ENCODE results near the gene AKT3.

The AKT3 gene

GRCh38 chr1:243494741-243495431 is 355.2 kb downstream of the AKT3 start:
- no peak overlapping the region for H3K4me3 ChIP-seq (ENCODE audit: low read depth, low read length)
- DNase-seq (ENCODE audit: low read depth), result no peak
- no peak for TF ChIP-seq CTCF (IDR thresholded peaks at IDR 0.05; ENCODE audit: control insufficient read depth, extremely low read depth, insufficient read depth)

- H3K4me3 ChIP-seq (ENCODE audit: low read depth, low read length), result no peak overlapping the region
- TF ChIP-seq CTCF (IDR thresholded peaks at IDR 0.05; ENCODE audit: control insufficient read depth, extremely low read depth, insufficient read depth), result no peak
- no peak for DNase-seq (ENCODE audit: low read depth)
Observed at GRCh38 chr1:243493156-243494129, 356.6 kb downstream of the AKT3 start.

- no peak for TF ChIP-seq CTCF (IDR thresholded peaks at IDR 0.05; ENCODE audit: control insufficient read depth, extremely low read depth, insufficient read depth)
- DNase-seq (ENCODE audit: low read depth), result no peak
- no peak overlapping the region for H3K4me3 ChIP-seq (ENCODE audit: low read depth, low read length)
Observed at GRCh38 chr1:243490748-243491686, 359.0 kb downstream of the AKT3 start.

- DNase-seq (ENCODE audit: low read depth), result no peak
- TF ChIP-seq CTCF (IDR thresholded peaks at IDR 0.05; ENCODE audit: control insufficient read depth, extremely low read depth, insufficient read depth), result no peak
- no peak overlapping the region for H3K4me3 ChIP-seq (ENCODE audit: low read depth, low read length)
Observed at GRCh38 chr1:243489681-243490546, 360.1 kb downstream of the AKT3 start.

GRCh38 chr1:243489158-243489527 is 360.9 kb downstream of the AKT3 start:
- TF ChIP-seq CTCF (IDR thresholded peaks at IDR 0.05; ENCODE audit: control insufficient read depth, extremely low read depth, insufficient read depth), result no peak
- no peak for DNase-seq (ENCODE audit: low read depth)
- H3K4me3 ChIP-seq (ENCODE audit: low read depth, low read length), result no peak overlapping the region
